BJ (cell line): ENCODE results near the gene MORF4L2. TPM values are rescaled to one million over a fixed set of nuclear protein-coding genes. Genes with fewer than 3 reads are reported as not detected.
"Not testable (repeated sequence)": the region's sequence is repeated elsewhere in the genome, so short reads cannot be mapped to it uniquely, and the experiment has no call there.

Source experiments
- CTCF ChIA-PET: fragments of 350-600 bp; formaldehyde crosslinking; extraction: SDS; loops from one replicate; lab custom pipeline; 2021; ENCODE audit warnings: antibody characterized with exemption, inconsistent platforms; lab: Yijun Ruan, JAX
- POLR2A ChIA-PET: fragments of 300-600 bp; sonication (Branson Sonifier 250); formaldehyde crosslinking; extraction: SDS; loops from one replicate; lab custom pipeline; 2021; ENCODE audit warnings: antibody characterized with exemption; lab: Charles Lee
- DNase-seq: peaks from one replicate; pipeline ENCODE4 v3.0.0-alpha.2; 2011; ENCODE audit warnings: low read depth
- H3K27me3 ChIP-seq: 2 replicates; pipeline ENCODE4 v1.6.0; 2011; ENCODE audit warnings: low read length; ENCODE audit not compliant: control insufficient read depth, insufficient read depth
- H3K36me3 ChIP-seq: 2 replicates; pipeline ENCODE4 v1.5.1; 2011; ENCODE audit warnings: low read length; ENCODE audit not compliant: control insufficient read depth, insufficient read depth
- H3K4me3 ChIP-seq: 2 replicates; pipeline ENCODE4 v1.5.1; 2011; ENCODE audit warnings: low read depth, mild to moderate bottlenecking, control low read depth, low read length
- CTCF ChIP-seq: IDR thresholded peaks from 2 replicates; pipeline ENCODE4 v1.5.1; 2011; ENCODE audit warnings: low read depth, mild to moderate bottlenecking, control low read depth, inconsistent platforms, low read length, moderate library complexity; ENCODE audit not compliant: insufficient read depth
- polyA plus RNA-seq: library from polyadenylated mRNA; depleted of rRNA; stranded (reverse); fragments of >200 nt; gene quantifications from 2 replicates; pipeline ENCODE4 v1.2.3, GENCODE V29; 2011

The MORF4L2 gene
- polyA plus RNA-seq, 1 experiment, result 479 TPM

DNA sequence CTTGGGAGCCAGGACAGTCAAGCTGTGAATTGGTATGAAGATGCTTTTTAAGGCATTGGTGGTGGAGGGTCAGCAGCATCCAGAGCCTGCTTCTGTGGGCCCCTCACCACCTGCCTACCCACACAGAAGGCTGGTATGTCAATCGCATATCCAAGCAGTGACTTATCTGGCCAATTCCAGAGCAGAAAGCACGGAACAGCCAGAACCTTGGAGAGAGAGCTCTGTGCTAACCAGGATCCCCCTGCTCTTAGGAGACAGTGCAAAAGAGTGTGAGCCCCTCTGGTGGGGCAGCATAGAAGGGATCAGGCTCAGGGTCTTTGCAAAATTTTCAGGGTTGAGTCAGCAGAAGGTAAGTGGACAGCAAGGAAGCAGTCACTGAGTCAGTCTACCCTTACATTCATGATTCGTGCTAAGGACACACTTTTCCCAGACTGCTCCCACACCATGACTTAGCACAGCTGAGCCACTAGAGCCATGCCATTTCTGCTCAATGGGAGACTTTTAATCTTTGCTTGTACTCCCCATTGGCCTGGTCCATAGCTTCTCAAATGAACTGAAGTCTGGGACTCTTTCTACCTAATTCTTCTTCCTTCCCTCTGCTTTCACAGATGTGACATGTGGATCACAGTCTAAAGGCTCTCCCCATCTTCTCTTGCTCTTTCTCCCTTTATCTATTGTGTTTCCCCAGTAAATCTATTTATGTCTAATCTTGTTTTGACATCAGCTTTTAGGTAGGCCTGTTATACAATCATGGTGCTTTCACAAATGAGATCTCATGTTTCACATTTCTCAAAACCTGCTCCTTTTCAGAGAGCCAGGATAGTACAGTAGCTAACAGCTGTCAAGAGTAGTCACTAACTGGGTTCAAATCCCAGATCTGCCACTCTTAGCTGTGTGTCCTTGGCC, 20.0 kb downstream of the MORF4L2 start:
- Histone ChIP-seq H3K36me3 (no peaks in the 10 kb centered on the region), H3K27me3 (no peaks in the 10 kb centered on the region), H3K4me3 (no peak overlapping the region)
- no peak for TF ChIP-seq CTCF
- POLR2A ChIA-PET, result interaction anchor here (0.8 kb wide), 1 partner anchor 12 kb away, joined by 10 read pairs; no protein-coding TSS in a partner anchor
- DNase-seq, result no peak
- CTCF ChIA-PET, result no interaction called here

DNA sequence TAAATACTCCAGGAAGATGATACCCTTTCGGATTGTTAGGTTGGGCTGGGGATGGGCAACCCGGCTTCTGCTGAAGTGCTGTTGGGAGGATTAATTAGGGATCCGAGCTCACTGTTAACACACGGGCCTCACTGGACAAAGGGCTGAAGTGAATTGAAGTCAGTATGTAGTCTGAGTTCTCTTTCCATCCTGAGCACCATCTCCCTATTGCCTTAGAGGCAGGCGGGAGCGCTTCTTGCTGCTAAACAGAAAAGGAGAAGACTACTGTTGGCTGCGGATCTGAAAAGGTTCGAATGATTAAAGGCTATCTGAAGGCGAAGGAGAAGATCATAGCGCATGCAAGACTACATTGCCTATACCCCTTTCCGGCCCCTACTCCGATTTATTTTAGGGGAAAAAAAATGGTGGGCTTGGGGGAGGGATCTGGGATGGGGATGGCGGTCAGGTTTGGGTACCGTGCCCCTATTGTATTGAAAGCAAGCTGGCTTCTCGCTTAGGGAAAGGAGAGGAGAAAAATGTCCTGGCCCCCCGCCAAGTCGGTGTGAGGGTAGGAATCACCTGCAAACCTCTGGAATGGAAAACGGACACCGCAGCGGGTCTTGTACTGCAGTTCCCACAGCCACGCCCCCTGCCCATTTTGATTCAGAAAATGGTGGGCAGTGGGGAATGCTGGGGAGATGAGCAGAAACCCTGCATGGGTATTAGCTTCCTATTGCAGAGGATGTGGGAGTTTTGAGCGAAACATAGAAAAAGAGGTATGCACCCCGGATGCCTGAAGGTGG, 22.3 kb downstream of the MORF4L2 start:
- Histone ChIP-seq H3K4me3 (no peak overlapping the region), H3K36me3 (no peaks in the 10 kb centered on the region), H3K27me3 (no peaks in the 10 kb centered on the region)
- no peak for DNase-seq
- CTCF ChIA-PET, result interaction anchor here (1.4 kb wide), 1 partner anchor 34 kb away, joined by 3 read pairs; no protein-coding TSS in a partner anchor
- TF ChIP-seq CTCF, result no peak
- POLR2A ChIA-PET, result no interaction called here

DNA sequence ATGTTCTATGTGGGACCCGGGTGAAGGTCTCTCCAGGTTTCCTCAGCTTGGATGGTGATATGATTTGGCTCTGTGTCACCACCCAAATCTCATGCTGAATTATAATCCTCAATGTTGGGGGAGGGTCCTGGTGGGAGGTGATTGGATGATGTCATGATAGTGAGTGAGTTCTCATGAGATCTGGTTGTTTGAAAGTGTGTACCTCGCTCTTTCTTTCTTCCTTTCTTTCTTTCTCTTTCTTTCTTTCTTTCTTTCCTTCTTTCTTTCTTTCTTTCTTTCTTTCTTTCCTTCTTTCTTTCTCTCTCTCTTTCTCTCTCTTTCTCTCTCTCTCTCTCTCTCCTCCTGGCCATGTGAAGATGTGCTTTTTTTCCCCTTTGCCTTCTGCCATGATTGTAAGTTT, 27.0 kb downstream of the MORF4L2 start:
- H3K27me3 ChIP-seq, POLR2A ChIA-PET, H3K36me3 ChIP-seq, H3K4me3 ChIP-seq, DNase-seq: not testable (repeated sequence)
- CTCF ChIA-PET, result interaction anchor here (0.5 to 1.1 kb wide), 2 partner anchors 12 to 282 kb away, joined by 3 to 4 read pairs; no protein-coding TSS in a partner anchor

GRCh38 chrX:103658681-103659433, 27.6 kb downstream of the MORF4L2 start:
- Histone ChIP-seq H3K4me3 (no peak overlapping the region), H3K27me3 (no peaks in the 10 kb centered on the region), H3K36me3 (no peaks in the 10 kb centered on the region)
- no peak for TF ChIP-seq CTCF
- ChIA-PET CTCF (interaction anchor here (0.5 to 1.4 kb wide), 3 partner anchors 12 to 281 kb away, joined by 3 to 4 read pairs (median 3); no protein-coding TSS in a partner anchor), POLR2A (no interaction called here)
- DNase-seq, result no peak

- DNase-seq, H3K4me3 ChIP-seq, POLR2A ChIA-PET, H3K27me3 ChIP-seq, H3K36me3 ChIP-seq: not testable (repeated sequence)
- CTCF ChIA-PET, result interaction anchor here (0.6 kb wide), 1 partner anchor 74 kb away, joined by 4 read pairs; no protein-coding TSS in a partner anchor
Observed at GRCh38 chrX:103657066-103657465, 29.4 kb downstream of the MORF4L2 start.
